Astrocyte of the cerebellum (primary cell): ENCODE data around the gene LSR.

Experiments
- DNase-seq: peaks from one replicate; pipeline ENCODE4 v3.0.0-alpha.2; 2011; ENCODE audit warnings: low read depth
- H3K4me3 ChIP-seq: 2 replicates; pipeline ENCODE4 v1.5.1; 2011; ENCODE audit warnings: mild to moderate bottlenecking, low read depth, low read length, moderate library complexity
- in situ Hi-C: cut with HindIII; loops from 2 replicates; pipeline ENCODE4 v1.10.0; 2017; ENCODE audit warnings: low sequenced_read_pairs
- TF ChIP-seq, protein P1 (sequence below): IDR thresholded peaks from 2 replicates; pipeline ENCODE4 v1.5.1; 2012; ENCODE audit warnings: low read length, low read depth, moderate library complexity, mild to moderate bottlenecking; ENCODE audit errors: missing control alignments

Gene LSR

DNA sequence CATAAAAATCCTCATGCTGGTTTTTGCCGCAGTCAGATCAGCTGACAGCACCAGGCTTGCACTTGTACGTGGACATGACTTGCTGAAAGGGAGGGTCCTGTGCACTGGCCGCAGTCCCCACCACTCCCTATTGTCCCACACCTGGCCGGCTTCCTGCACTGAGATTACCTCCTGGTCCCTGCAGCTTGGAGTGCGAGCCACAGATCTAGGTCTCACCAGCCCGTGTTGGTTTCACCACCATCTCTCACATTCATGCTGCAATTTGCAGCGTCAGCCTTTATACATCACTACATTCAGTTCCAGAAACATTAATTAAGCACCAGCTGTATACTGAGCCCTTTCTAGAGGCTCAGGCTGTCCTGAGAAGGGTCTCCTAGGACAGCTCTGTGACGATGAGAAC, 65.2 kb downstream of the LSR start:
- in situ Hi-C loops = no loop called here
- TF ChIP-seq, protein P1, sequence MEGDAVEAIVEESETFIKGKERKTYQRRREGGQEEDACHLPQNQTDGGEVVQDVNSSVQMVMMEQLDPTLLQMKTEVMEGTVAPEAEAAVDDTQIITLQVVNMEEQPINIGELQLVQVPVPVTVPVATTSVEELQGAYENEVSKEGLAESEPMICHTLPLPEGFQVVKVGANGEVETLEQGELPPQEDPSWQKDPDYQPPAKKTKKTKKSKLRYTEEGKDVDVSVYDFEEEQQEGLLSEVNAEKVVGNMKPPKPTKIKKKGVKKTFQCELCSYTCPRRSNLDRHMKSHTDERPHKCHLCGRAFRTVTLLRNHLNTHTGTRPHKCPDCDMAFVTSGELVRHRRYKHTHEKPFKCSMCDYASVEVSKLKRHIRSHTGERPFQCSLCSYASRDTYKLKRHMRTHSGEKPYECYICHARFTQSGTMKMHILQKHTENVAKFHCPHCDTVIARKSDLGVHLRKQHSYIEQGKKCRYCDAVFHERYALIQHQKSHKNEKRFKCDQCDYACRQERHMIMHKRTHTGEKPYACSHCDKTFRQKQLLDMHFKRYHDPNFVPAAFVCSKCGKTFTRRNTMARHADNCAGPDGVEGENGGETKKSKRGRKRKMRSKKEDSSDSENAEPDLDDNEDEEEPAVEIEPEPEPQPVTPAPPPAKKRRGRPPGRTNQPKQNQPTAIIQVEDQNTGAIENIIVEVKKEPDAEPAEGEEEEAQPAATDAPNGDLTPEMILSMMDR = no peak
- H3K4me3 ChIP-seq = no peak overlapping the region
- no peak for DNase-seq

GRCh38 chr19:35314858-35315470, 66.2 kb downstream of the LSR start:
- no peak for DNase-seq
- TF ChIP-seq, protein P1 = no peak
- no peak overlapping the region for H3K4me3 ChIP-seq
- in situ Hi-C loops = no loop called here

DNA sequence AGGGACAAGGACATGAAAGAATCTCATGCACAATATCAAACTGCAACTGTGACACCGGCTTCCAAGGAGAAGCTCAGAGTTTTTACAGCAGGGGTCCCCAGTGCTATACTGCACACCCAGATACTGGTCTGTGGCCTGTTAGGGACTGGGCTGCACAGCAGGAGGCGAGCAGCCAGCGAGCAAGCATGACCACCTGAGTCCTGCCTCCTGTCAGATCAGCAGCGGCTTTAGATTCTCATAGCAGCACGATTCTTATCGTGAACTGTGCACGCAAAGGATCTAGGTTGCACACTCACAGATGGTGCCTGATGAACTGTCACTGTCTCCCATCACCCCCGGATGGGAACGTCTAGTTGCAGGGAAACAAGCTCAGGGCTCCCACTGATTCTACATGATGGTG, 67.1 kb downstream of the LSR start:
- no peak overlapping the region for H3K4me3 ChIP-seq
- TF ChIP-seq, protein P1 = no peak
- in situ Hi-C loops = no loop called here
- no peak for DNase-seq

- H3K4me3 ChIP-seq = no peak overlapping the region
- TF ChIP-seq, protein P1 = no peak
- no peak for DNase-seq
- in situ Hi-C loops = no loop called here
Measured at GRCh38 chr19:35316560-35316959, 67.8 kb downstream of the LSR start.
